Osteocyte (in vitro differentiated cells): Measurements from ENCODE around the gene WAC. TPM values are rescaled to one million over a fixed set of nuclear protein-coding genes. Genes with fewer than 3 reads are reported as not detected.

Experiments used
- DNase-seq: peaks from one replicate; pipeline ENCODE4 v3.0.0; 2021; ENCODE audit warnings: mixed read lengths; ENCODE audit not compliant: unreplicated experiment; ENCODE audit errors: extremely low spot score
- H3K27ac Mint-ChIP-seq: one replicate; pipeline ENCODE4 v1.8.0; 2021; ENCODE audit warnings: mild to moderate bottlenecking, mixed read lengths; ENCODE audit not compliant: unreplicated experiment
- H3K27me3 Mint-ChIP-seq: one replicate; pipeline ENCODE4 v1.8.0; 2021; ENCODE audit warnings: mixed read lengths; ENCODE audit not compliant: unreplicated experiment
- H3K36me3 Mint-ChIP-seq: one replicate; pipeline ENCODE4 v1.8.0; 2021; ENCODE audit warnings: mixed read lengths; ENCODE audit not compliant: unreplicated experiment
- H3K4me1 Mint-ChIP-seq: one replicate; pipeline ENCODE4 v1.8.0; 2021; ENCODE audit warnings: mixed read lengths; ENCODE audit not compliant: unreplicated experiment
- H3K4me3 Mint-ChIP-seq: one replicate; pipeline ENCODE4 v1.8.0; 2021; ENCODE audit warnings: mild to moderate bottlenecking, moderate library complexity, mixed read lengths; ENCODE audit not compliant: unreplicated experiment
- H3K9me3 Mint-ChIP-seq: one replicate; pipeline ENCODE4 v1.8.0; 2021; ENCODE audit warnings: mixed read lengths; ENCODE audit not compliant: unreplicated experiment
- CTCF ChIP-seq: fragments of 200-600 bp; sonication (generic); IDR thresholded peaks from 2 replicates; pipeline ENCODE4 v1.5.0; 2021; ENCODE audit warnings: antibody characterized with exemption, mild to moderate bottlenecking, moderate library complexity
- total RNA-seq: library from RNA; stranded (reverse); gene quantifications from 2 replicates; pipeline ENCODE4 v1.2.1, GENCODE V29; 2021

The WAC gene
- total RNA-seq, 1 donor from 2014 or later: 110 TPM

GRCh38 chr10:28533571-28534304 lies 820 bp downstream of the WAC start:
- TF ChIP-seq CTCF: no peak
- Mint-ChIP-seq H3K36me3 (peaks cover 43% of the 10 kb centered on the region), H3K4me1 (peaks cover 55% of the 10 kb centered on the region), H3K9me3 (no peaks in the 10 kb centered on the region), H3K27me3 (no peaks in the 10 kb centered on the region), H3K27ac (peak overlapping the region; percentile 90), H3K4me3 (peak overlapping the region; percentile 98)
- no peak for DNase-seq

- H3K4me3 Mint-ChIP-seq: no peak overlapping the region
- TF ChIP-seq CTCF: no peak
- H3K27ac Mint-ChIP-seq: no peak overlapping the region
- no peaks in the 10 kb centered on the region for H3K27me3 Mint-ChIP-seq
- H3K4me1 Mint-ChIP-seq: peaks cover 42% of the 10 kb centered on the region
- DNase-seq: no peak
- H3K9me3 Mint-ChIP-seq: no peaks in the 10 kb centered on the region
- peaks cover 49% of the 10 kb centered on the region for H3K36me3 Mint-ChIP-seq
Observed at GRCh38 chr10:28535846-28536245, 2.9 kb downstream of the WAC start.

DNA sequence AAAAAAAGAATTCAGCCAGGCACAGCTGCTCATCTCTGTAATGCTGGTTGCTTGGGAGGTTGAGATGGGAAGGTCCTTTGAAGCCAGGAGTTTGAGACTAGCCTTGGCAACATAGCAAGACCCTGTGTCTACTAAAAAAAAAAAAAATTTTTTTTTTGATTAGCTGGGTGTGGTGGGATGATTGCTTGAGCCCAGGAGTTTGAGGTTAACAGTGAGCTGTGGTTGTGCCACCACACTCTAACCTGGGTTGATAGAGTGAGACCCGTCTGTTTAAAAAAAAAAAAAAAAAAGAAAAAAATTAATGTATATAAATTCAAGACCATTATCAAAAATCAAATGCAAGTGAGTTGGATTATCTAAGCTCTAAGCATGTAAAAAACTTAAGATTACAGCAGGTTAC lies 5.7 kb downstream of the WAC start:
- Mint-ChIP-seq H3K4me3 (no peak overlapping the region), H3K36me3 (peaks cover 66% of the 10 kb centered on the region), H3K27me3 (no peaks in the 10 kb centered on the region), H3K9me3 (no peaks in the 10 kb centered on the region), H3K4me1 (peaks cover 49% of the 10 kb centered on the region), H3K27ac (no peak overlapping the region)
- TF ChIP-seq CTCF: no peak
- no peak for DNase-seq

DNA sequence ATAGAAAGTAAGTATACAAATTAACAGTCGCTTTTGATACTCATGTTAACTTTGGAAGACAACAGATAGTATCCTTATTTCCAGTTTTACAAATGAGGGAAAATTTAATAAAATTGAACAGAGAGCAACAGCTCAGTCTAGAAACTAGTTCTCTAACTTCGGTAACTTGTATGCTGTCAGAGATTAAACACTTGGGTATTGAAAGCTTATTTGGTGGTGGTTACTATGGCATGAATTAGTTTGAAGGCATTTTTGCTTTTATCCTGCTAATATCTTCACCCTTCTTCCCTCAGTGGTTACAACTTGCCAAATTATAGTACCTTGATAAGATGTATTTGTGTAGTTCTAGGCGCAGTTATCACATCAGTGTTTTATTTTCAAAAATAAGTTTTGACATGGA lies 7.2 kb downstream of the WAC start:
- no peaks in the 10 kb centered on the region for H3K9me3 Mint-ChIP-seq
- DNase-seq: no peak
- no peak for TF ChIP-seq CTCF
- H3K4me3 Mint-ChIP-seq: no peak overlapping the region
- H3K27ac Mint-ChIP-seq: no peak overlapping the region
- no peaks in the 10 kb centered on the region for H3K27me3 Mint-ChIP-seq
- H3K36me3 Mint-ChIP-seq: peaks cover 65% of the 10 kb centered on the region
- H3K4me1 Mint-ChIP-seq: peaks cover 43% of the 10 kb centered on the region

- Mint-ChIP-seq H3K27me3 (no peaks in the 10 kb centered on the region), H3K4me3 (no peak overlapping the region), H3K4me1 (peaks cover 33% of the 10 kb centered on the region), H3K36me3 (peaks cover 56% of the 10 kb centered on the region), H3K9me3 (no peaks in the 10 kb centered on the region), H3K27ac (peak overlapping the region; percentile 24)
- DNase-seq: no peak
- TF ChIP-seq CTCF: no peak
Observed at GRCh38 chr10:28541717-28542365, 8.9 kb downstream of the WAC start.
